ENCODE data around the gene NR3C2. TPM values are rescaled to one million over a fixed set of nuclear protein-coding genes. Genes with fewer than 3 reads are reported as not detected.
A peak's percentile ranks its signal among the peaks of the same experiment; 100 is the strongest.

NR3C2 gene
- total and polyA plus RNA-seq, 8 donors = 2.0 to 36.4 (median 16.9) TPM

DNA sequence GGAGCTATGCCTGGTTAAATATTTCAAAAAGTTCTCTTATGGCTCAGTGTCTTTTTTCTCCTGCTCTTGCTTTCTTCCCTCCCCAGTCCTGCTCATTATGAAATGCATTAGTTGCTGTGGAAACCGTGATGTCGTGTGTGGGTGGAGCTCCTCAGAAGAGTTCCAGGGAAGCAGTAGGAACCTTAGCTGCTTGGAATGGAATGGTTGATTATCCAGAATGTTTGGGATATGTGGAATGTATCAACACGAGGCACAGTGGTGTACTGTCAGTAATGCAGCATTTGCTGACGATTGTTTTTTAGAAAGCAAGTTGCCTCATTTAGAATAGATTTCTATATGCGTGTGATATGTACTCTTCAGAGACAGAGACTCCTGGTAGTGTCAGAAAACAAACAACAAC is 377.1 kb downstream of the NR3C2 start:
- no peaks in the 10 kb centered on the region for H3K9me3 ChIP-seq
- WGBS, 5 donors = 55 to 86% (median 69%) methylated on average over 5 of the region's 5 CpGs
- DNase-seq = peak in 1 of 2 donors; percentile 80

DNA sequence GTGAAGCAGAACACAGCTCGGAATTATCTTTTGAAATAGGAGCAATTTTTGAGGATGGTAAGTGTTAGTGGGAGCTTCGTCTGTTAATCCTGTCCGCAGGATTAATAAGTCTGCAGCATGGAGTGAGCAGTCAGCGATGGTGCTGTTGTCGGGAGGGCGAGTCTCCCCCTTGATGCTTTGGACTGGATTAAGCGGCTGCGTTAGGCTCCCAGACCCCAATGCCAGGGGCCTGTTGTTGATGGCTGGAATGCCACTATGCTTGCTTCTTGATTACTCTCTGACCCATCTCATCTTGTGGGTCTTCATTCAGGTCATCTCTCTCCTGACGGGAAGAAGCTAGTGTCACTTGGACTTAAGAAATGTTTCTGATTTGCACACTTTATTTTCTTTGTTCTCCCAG is 377.8 kb downstream of the NR3C2 start:
- WGBS, 5 donors = 86 to 97% (median 96%) methylated on average over 9 of the region's 9 CpGs
- Histone ChIP-seq H3K27me3 (no peaks in the 10 kb centered on the region), H3K9me3 (no peaks in the 10 kb centered on the region), H3K36me3 (peaks cover 15 to 50% (median 37%) of the 10 kb centered on the region in 4 donors), H3K4me1 (peaks cover 0 to 71% (median 28%) of the 10 kb centered on the region in 4 donors), H3K4me3 (no peak overlapping the region), H3K27ac (no peak overlapping the region)
- no peak for DNase-seq
- TF ChIP-seq EP300 (IDR thresholded peaks at IDR 0.05) (no peak), POLR2AphosphoS5 (IDR thresholded peaks at IDR 0.05) (no peak), POLR2A (IDR thresholded peaks at IDR 0.05) (no peak)
- TF ChIP-seq, protein P1, sequence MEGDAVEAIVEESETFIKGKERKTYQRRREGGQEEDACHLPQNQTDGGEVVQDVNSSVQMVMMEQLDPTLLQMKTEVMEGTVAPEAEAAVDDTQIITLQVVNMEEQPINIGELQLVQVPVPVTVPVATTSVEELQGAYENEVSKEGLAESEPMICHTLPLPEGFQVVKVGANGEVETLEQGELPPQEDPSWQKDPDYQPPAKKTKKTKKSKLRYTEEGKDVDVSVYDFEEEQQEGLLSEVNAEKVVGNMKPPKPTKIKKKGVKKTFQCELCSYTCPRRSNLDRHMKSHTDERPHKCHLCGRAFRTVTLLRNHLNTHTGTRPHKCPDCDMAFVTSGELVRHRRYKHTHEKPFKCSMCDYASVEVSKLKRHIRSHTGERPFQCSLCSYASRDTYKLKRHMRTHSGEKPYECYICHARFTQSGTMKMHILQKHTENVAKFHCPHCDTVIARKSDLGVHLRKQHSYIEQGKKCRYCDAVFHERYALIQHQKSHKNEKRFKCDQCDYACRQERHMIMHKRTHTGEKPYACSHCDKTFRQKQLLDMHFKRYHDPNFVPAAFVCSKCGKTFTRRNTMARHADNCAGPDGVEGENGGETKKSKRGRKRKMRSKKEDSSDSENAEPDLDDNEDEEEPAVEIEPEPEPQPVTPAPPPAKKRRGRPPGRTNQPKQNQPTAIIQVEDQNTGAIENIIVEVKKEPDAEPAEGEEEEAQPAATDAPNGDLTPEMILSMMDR (IDR thresholded peaks at IDR 0.05) = no peak
- intact Hi-C loops (cut with DNase I; ENCODE audit: low total_unique reads) = no loop called here

More for the DNA sequence above, 377.1 kb downstream of the NR3C2 start:
- H3K4me1 ChIP-seq = peaks cover 0 to 73% (median 33%) of the 10 kb centered on the region in 4 donors
- no peak overlapping the region for H3K27ac ChIP-seq
- intact Hi-C loops (cut with DNase I; ENCODE audit: low total_unique reads) = no loop called here
- H3K27me3 ChIP-seq = no peaks in the 10 kb centered on the region
- no peak overlapping the region for H3K4me3 ChIP-seq
- TF ChIP-seq EP300 (IDR thresholded peaks at IDR 0.05) (no peak), POLR2AphosphoS5 (IDR thresholded peaks at IDR 0.05) (peak in 1 of 3 donors; percentile 34)
- peaks cover 15 to 56% (median 37%) of the 10 kb centered on the region in 4 donors for H3K36me3 ChIP-seq

DNA sequence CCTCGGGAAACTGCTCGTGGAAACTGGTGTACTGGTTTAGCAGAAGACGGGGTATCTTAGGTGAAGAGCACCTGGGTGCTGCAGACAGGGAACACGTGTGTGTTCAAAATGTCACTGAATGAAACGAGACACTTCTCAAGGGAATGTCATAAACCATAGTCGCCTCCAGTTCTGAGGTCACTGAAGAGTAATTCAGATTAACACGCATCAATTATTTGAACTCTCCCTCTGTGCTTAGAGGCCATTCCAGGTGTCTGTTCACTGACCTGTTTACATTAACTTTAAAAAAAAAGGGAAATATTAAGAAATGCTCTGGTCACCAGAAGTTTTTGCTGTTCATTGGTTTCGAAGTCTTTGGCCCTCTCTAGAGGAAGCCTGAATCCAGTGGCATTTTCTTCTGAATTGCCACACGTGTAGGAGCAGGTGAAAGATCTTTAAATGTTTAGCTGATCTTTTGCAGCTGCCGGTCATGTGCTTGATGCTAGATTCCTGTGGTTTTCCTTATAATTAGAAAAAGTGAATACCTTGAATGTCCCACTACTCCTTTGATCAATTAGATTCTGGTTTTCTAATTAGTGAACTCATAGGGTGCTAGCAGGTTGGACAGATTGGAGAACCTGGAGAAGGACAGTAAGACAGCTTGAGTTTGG is 379.8 kb downstream of the NR3C2 start:
- peaks cover 15 to 45% (median 37%) of the 10 kb centered on the region in 4 donors for H3K36me3 ChIP-seq
- 69 to 86% (median 84%) methylated on average over 10 of the region's 10 CpGs for WGBS, 5 donors
- no peak for DNase-seq
- H3K4me1 ChIP-seq = peaks cover 0 to 70% (median 22%) of the 10 kb centered on the region in 4 donors
- no peak for TF ChIP-seq POLR2AphosphoS5 (IDR thresholded peaks at IDR 0.05)
- no peak for TF ChIP-seq EP300 (IDR thresholded peaks at IDR 0.05)
- no peak for TF ChIP-seq POLR2A (IDR thresholded peaks at IDR 0.05)
- TF ChIP-seq, protein P1 (IDR thresholded peaks at IDR 0.05) = no peak
- H3K9me3 ChIP-seq = no peaks in the 10 kb centered on the region
- H3K4me3 ChIP-seq = no peak overlapping the region
- no peak overlapping the region for H3K27ac ChIP-seq
- intact Hi-C loops (cut with DNase I; ENCODE audit: low total_unique reads) = no loop called here
- H3K27me3 ChIP-seq = no peaks in the 10 kb centered on the region

DNA sequence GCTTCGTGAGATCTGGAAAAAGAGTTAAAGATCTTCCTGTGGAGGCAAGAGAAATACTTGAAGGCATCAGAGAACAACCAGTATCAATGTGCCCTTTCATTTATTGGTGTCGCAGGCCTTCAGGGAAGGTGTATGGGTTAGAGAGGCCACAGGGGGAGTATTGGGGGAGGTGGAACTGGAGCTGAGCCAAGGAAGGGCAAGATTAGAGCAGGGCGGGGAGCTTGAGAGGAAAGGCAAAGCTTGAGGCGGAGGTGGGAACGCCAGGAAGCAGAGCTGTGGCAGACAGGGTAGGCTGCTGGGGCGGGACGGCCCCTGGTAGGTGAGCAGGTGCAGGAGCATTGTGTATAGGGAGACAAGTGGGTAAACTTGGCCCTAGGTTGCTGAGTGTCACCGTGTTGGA is 380.4 kb downstream of the NR3C2 start:
- no peaks in the 10 kb centered on the region for H3K9me3 ChIP-seq
- intact Hi-C loops (cut with DNase I; ENCODE audit: low total_unique reads) = no loop called here
- peaks cover 0 to 74% (median 20%) of the 10 kb centered on the region in 4 donors for H3K4me1 ChIP-seq
- TF ChIP-seq, protein P1 (IDR thresholded peaks at IDR 0.05) = no peak
- no peak for TF ChIP-seq POLR2AphosphoS5 (IDR thresholded peaks at IDR 0.05)
- no peak for TF ChIP-seq EP300 (IDR thresholded peaks at IDR 0.05)
- WGBS, 5 donors = 32 to 59% (median 44%) methylated on average over 8 of the region's 8 CpGs
- no peaks in the 10 kb centered on the region for H3K27me3 ChIP-seq
- peaks cover 15 to 38% (median 36%) of the 10 kb centered on the region in 4 donors for H3K36me3 ChIP-seq
- H3K4me3 ChIP-seq = no peak overlapping the region
- DNase-seq = peak in 1 of 2 donors; percentile 86
- no peak overlapping the region for H3K27ac ChIP-seq

DNA sequence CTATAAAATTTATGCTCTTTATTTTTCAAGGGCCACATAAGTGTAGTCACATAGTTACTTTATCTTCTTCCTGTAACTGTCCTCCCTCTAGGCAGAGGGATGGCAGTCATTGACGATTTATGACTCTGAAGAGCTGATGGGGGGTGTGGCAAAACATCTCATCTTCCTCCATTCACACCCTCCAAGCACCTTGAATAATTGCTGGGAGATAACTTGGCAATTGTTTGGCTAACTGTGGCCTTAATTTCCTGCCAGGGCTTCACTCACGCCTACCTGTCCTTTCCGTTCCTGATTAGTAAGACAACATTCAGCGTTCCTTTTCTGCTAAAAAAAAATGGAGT is 381.1 kb downstream of the NR3C2 start:
- Histone ChIP-seq H3K4me1 (peaks cover 0 to 71% (median 22%) of the 10 kb centered on the region in 4 donors), H3K36me3 (peaks cover 12 to 32% (median 30%) of the 10 kb centered on the region in 4 donors), H3K9me3 (no peaks in the 10 kb centered on the region), H3K27me3 (no peaks in the 10 kb centered on the region), H3K27ac (no peak overlapping the region), H3K4me3 (no peak overlapping the region)
- 30 to 57% (median 41%) methylated on average over 4 of the region's 4 CpGs for WGBS, 5 donors
- no peak for DNase-seq
- intact Hi-C loops (cut with DNase I; ENCODE audit: low total_unique reads) = no loop called here
- TF ChIP-seq POLR2AphosphoS5 (IDR thresholded peaks at IDR 0.05) = no peak
- no peak for TF ChIP-seq POLR2A (IDR thresholded peaks at IDR 0.05)
- TF ChIP-seq, protein P1 (IDR thresholded peaks at IDR 0.05) = no peak
- TF ChIP-seq EP300 (IDR thresholded peaks at IDR 0.05) = no peak

Data from stomach (tissue), 9 donors.